ENCODE data around the gene FAM184A. TPM values are rescaled to one million over a fixed set of nuclear protein-coding genes. Genes with fewer than 3 reads are reported as not detected.

FAM184A gene
- total RNA-seq, 1 donor from 2014 or later: 24.8 TPM

GRCh38 chr6:118963003-118963402 lies 115.5 kb downstream of the FAM184A start:
- Histone ChIP-seq H3K27ac (no peak overlapping the region), H3K9ac (no peak overlapping the region), H3K79me2 (ENCODE audit: low read depth) (no peaks in the 10 kb centered on the region), H4K20me1 (ENCODE audit: low read depth) (no peaks in the 10 kb centered on the region), H3K4me3 (no peak overlapping the region), H3K9me3 (ENCODE audit: low read depth) (no peaks in the 10 kb centered on the region), H2AFZ (replicated peaks) (no peak overlapping the region), H3K27me3 (no peaks in the 10 kb centered on the region), H3K4me2 (no peak overlapping the region), H3K36me3 (no peaks in the 10 kb centered on the region), H3F3A (ENCODE audit: low read depth) (no peaks in the 10 kb centered on the region), H3K4me1 (no peaks in the 10 kb centered on the region)
- no peak for TF ChIP-seq EZH2phosphoT487 (IDR thresholded peaks at IDR 0.05)
- peak; percentile 33 for TF ChIP-seq CTCF (IDR thresholded peaks at IDR 0.05)
- TF ChIP-seq EZH2 (IDR thresholded peaks at IDR 0.05): no peak
- DNase-seq (ENCODE audit: low spot score): no peak
- no peaks in the 10 kb centered on the region for H3K27me3 Mint-ChIP-seq (ENCODE audit: insufficient read depth, low read depth)
- H3K36me3 Mint-ChIP-seq: peaks cover 4% of the 10 kb centered on the region
- no peaks in the 10 kb centered on the region for H3K9me3 Mint-ChIP-seq
- no peaks in the 10 kb centered on the region for H3K4me1 Mint-ChIP-seq
- no peak overlapping the region for H3K27ac Mint-ChIP-seq
- H3K4me3 Mint-ChIP-seq: no peak overlapping the region

- no peak overlapping the region for H3K27ac ChIP-seq
- H3K9me3 Mint-ChIP-seq: peaks cover 2% of the 10 kb centered on the region
- no peaks in the 10 kb centered on the region for H3K27me3 Mint-ChIP-seq (ENCODE audit: insufficient read depth, low read depth)
- no peak overlapping the region for H3K4me3 ChIP-seq
- H3K4me1 Mint-ChIP-seq: no peaks in the 10 kb centered on the region
- H3K4me1 ChIP-seq: no peaks in the 10 kb centered on the region
- H3K36me3 Mint-ChIP-seq: peaks cover 12% of the 10 kb centered on the region
- H3K27me3 ChIP-seq: no peaks in the 10 kb centered on the region
- no peak overlapping the region for H3K4me2 ChIP-seq
- no peak for DNase-seq (ENCODE audit: low spot score)
- no peak overlapping the region for H2AFZ ChIP-seq (replicated peaks)
- no peak for TF ChIP-seq EZH2 (IDR thresholded peaks at IDR 0.05)
- no peak for TF ChIP-seq EZH2phosphoT487 (IDR thresholded peaks at IDR 0.05)
- TF ChIP-seq CTCF (IDR thresholded peaks at IDR 0.05): no peak
- H3K9ac ChIP-seq: no peak overlapping the region
- no peak overlapping the region for H3K27ac Mint-ChIP-seq
- H4K20me1 ChIP-seq (ENCODE audit: low read depth): no peaks in the 10 kb centered on the region
- H3F3A ChIP-seq (ENCODE audit: low read depth): no peaks in the 10 kb centered on the region
- no peaks in the 10 kb centered on the region for H3K36me3 ChIP-seq
- no peak overlapping the region for H3K4me3 Mint-ChIP-seq
- H3K79me2 ChIP-seq (ENCODE audit: low read depth): no peaks in the 10 kb centered on the region
- no peaks in the 10 kb centered on the region for H3K9me3 ChIP-seq (ENCODE audit: low read depth)
Measured at GRCh38 chr6:118959903-118960302, 118.6 kb downstream of the FAM184A start.

- Histone ChIP-seq H2AFZ (replicated peaks) (no peak overlapping the region), H3F3A (ENCODE audit: low read depth) (no peaks in the 10 kb centered on the region), H3K4me1 (no peaks in the 10 kb centered on the region), H3K27me3 (no peaks in the 10 kb centered on the region), H3K27ac (no peak overlapping the region), H3K4me2 (no peak overlapping the region), H4K20me1 (ENCODE audit: low read depth) (no peaks in the 10 kb centered on the region), H3K9me3 (ENCODE audit: low read depth) (no peaks in the 10 kb centered on the region), H3K9ac (no peak overlapping the region), H3K4me3 (no peak overlapping the region), H3K36me3 (no peaks in the 10 kb centered on the region), H3K79me2 (ENCODE audit: low read depth) (no peaks in the 10 kb centered on the region)
- no peak overlapping the region for H3K27ac Mint-ChIP-seq
- DNase-seq (ENCODE audit: low spot score): no peak
- TF ChIP-seq CTCF (IDR thresholded peaks at IDR 0.05) (no peak), EZH2phosphoT487 (IDR thresholded peaks at IDR 0.05) (no peak), EZH2 (IDR thresholded peaks at IDR 0.05) (no peak)
- H3K36me3 Mint-ChIP-seq: peaks cover 17% of the 10 kb centered on the region
- no peaks in the 10 kb centered on the region for H3K27me3 Mint-ChIP-seq (ENCODE audit: insufficient read depth, low read depth)
- H3K9me3 Mint-ChIP-seq: peaks cover 24% of the 10 kb centered on the region
- no peak overlapping the region for H3K4me3 Mint-ChIP-seq
- no peaks in the 10 kb centered on the region for H3K4me1 Mint-ChIP-seq
Measured at GRCh38 chr6:118953391-118953790, 125.1 kb downstream of the FAM184A start.

All from neural progenitor cell (in vitro differentiated cells).